GM23338 (cell line): Measurements from ENCODE around the gene TAOK3. TPM values are rescaled to one million over a fixed set of nuclear protein-coding genes. Genes with fewer than 3 reads are reported as not detected.

Source experiments
- ATAC-seq: fragments of 200-7000 bp; cut with Tn5 transposase; 3 replicates; pipeline ENCODE4 v1.9.1; 2020
- DNase-seq: peaks from one replicate; pipeline ENCODE4 v3.0.0-alpha.2; 2015; ENCODE audit warnings: low spot score
- H2AFZ ChIP-seq: fragments of 200-600 bp; sonication (generic); 2 replicates; pipeline ENCODE4 v1.8.0; 2016; ENCODE audit warnings: antibody characterized with exemption, mild to moderate bottlenecking, moderate library complexity
- H3F3A ChIP-seq: fragments of 200-600 bp; sonication (generic); replicated peaks from 2 replicates; pipeline ENCODE4 v1.8.0; 2017; ENCODE audit warnings: antibody characterized with exemption, mixed run types, low read depth
- H3K27ac ChIP-seq: fragments of 200-600 bp; sonication (generic); 2 replicates; pipeline ENCODE4 v1.6.1; 2016; ENCODE audit warnings: low read depth
- H3K27me3 ChIP-seq: fragments of 200-600 bp; sonication (generic); 2 replicates; pipeline ENCODE4 v1.8.0; 2016; ENCODE audit warnings: mild to moderate bottlenecking, mixed run types, moderate library complexity; ENCODE audit not compliant: insufficient read depth
- H3K36me3 ChIP-seq: fragments of 200-600 bp; sonication (generic); 2 replicates; pipeline ENCODE4 v1.8.0; 2016; ENCODE audit warnings: mild to moderate bottlenecking; ENCODE audit not compliant: insufficient read depth
- H3K4me1 ChIP-seq: fragments of 200-600 bp; sonication (generic); 2 replicates; pipeline ENCODE4 v1.8.0; 2016; ENCODE audit warnings: mild to moderate bottlenecking, moderate library complexity; ENCODE audit not compliant: insufficient read depth
- H3K4me2 ChIP-seq: fragments of 200-600 bp; sonication (generic); 2 replicates; pipeline ENCODE4 v1.7.1; 2017; ENCODE audit warnings: mixed run types
- H3K4me3 ChIP-seq: fragments of 200-600 bp; sonication (generic); 2 replicates; pipeline ENCODE4 v1.6.1; 2016; ENCODE audit warnings: mixed run types
- H3K79me2 ChIP-seq: fragments of 200-600 bp; sonication (generic); replicated peaks from 2 replicates; pipeline ENCODE4 v1.8.0; 2017; ENCODE audit warnings: mild to moderate bottlenecking; ENCODE audit not compliant: insufficient read depth
- H3K9me2 ChIP-seq: fragments of 200-600 bp; sonication (generic); 2 replicates; pipeline ENCODE4 v1.8.0; 2017; ENCODE audit not compliant: insufficient read depth
- H4K20me1 ChIP-seq: fragments of 200-600 bp; sonication (generic); replicated peaks from 2 replicates; pipeline ENCODE4 v1.8.0; 2017; ENCODE audit warnings: mild to moderate bottlenecking; ENCODE audit not compliant: insufficient read depth
- H3K27ac Mint-ChIP-seq: 2 replicates; pipeline ENCODE4 v1.8.0; 2020; ENCODE audit warnings: inconsistent platforms, mild to moderate bottlenecking, moderate library complexity, mixed read lengths
- H3K27me3 Mint-ChIP-seq: 3 replicates; pipeline ENCODE4 v1.8.0; 2022; ENCODE audit warnings: low read depth, mild to moderate bottlenecking, moderate library complexity, mixed read lengths, inconsistent platforms; ENCODE audit not compliant: insufficient read depth, poor library complexity
- H3K36me3 Mint-ChIP-seq: 3 replicates; pipeline ENCODE4 v1.8.0; 2021; ENCODE audit warnings: low read depth, mild to moderate bottlenecking, inconsistent platforms, moderate library complexity, mixed read lengths
- H3K4me1 Mint-ChIP-seq: 3 replicates; pipeline ENCODE4 v1.8.0; 2020; ENCODE audit warnings: mild to moderate bottlenecking, inconsistent platforms, mixed read lengths
- H3K4me3 Mint-ChIP-seq: 3 replicates; pipeline ENCODE4 v1.8.0; 2021; ENCODE audit warnings: moderate library complexity, mild to moderate bottlenecking, inconsistent platforms, mixed read lengths
- H3K9me3 Mint-ChIP-seq: 3 replicates; pipeline ENCODE4 v1.8.0; 2020; ENCODE audit warnings: moderate library complexity, mild to moderate bottlenecking, inconsistent platforms, mixed read lengths
- CREB1 ChIP-seq: fragments of 250-450 bp; sonication (Bioruptor Pico); IDR thresholded peaks from 2 replicates; pipeline ENCODE4 v1.5.0; 2020; ENCODE audit warnings: low read depth, mild to moderate bottlenecking, moderate library complexity
- ETS1 ChIP-seq: IDR thresholded peaks from 2 replicates; pipeline ENCODE4 v1.6.1; 2016; ENCODE audit warnings: antibody characterized with exemption
- EZH2 ChIP-seq: fragments of 200-600 bp; sonication (generic); IDR thresholded peaks from one replicate; pipeline ENCODE4 v1.8.0; 2017; ENCODE audit warnings: antibody characterized with exemption, mild to moderate bottlenecking, low read depth; ENCODE audit not compliant: unreplicated experiment
- EZH2phosphoT487 ChIP-seq: fragments of 200-600 bp; sonication (generic); IDR thresholded peaks from one replicate; pipeline ENCODE4 v1.8.1; 2018; ENCODE audit warnings: antibody characterized with exemption; ENCODE audit not compliant: unreplicated experiment
- JUNB ChIP-seq: IDR thresholded peaks from one replicate; pipeline ENCODE4 v1.6.1; 2016; ENCODE audit warnings: antibody characterized with exemption; ENCODE audit not compliant: unreplicated experiment
- NANOG ChIP-seq: IDR thresholded peaks from 2 replicates; pipeline ENCODE4 v1.6.1; 2016; ENCODE audit warnings: antibody characterized with exemption, borderline replicate concordance
- POLR2AphosphoS5 ChIP-seq: IDR thresholded peaks from 2 replicates; pipeline ENCODE4 v1.6.1; 2016; ENCODE audit warnings: antibody characterized with exemption, low read depth
- REST ChIP-seq: IDR thresholded peaks from one replicate; pipeline ENCODE4 v1.6.1; 2018; ENCODE audit warnings: antibody characterized with exemption; ENCODE audit not compliant: unreplicated experiment
- STAT1 ChIP-seq: IDR thresholded peaks from one replicate; pipeline ENCODE4 v1.6.1; 2016; ENCODE audit warnings: antibody characterized with exemption; ENCODE audit not compliant: unreplicated experiment
- ZNF114 ChIP-seq: fragments of 250-450 bp; sonication (Bioruptor Pico); IDR thresholded peaks from 2 replicates; pipeline ENCODE4 v1.5.0; 2020; ENCODE audit warnings: mild to moderate bottlenecking, moderate library complexity
- ZNF331 ChIP-seq: fragments of 250-450 bp; sonication (Bioruptor Pico); IDR thresholded peaks from 2 replicates; pipeline ENCODE4 v1.5.0; 2020; ENCODE audit warnings: low read depth, mild to moderate bottlenecking, moderate library complexity
- polyA plus RNA-seq: library from polyadenylated mRNA; unstranded; fragments of >200 nt; fragmentation: Nextera tagmentation; extraction: Ambion mirVana; gene quantifications from 2 replicates; pipeline ENCODE4 v1.2.1, GENCODE V29; 2016
- total RNA-seq: library from RNA; depleted of rRNA; stranded (reverse); fragments of >200 nt; shearing (Covaris generic); gene quantifications from 2 replicates; pipeline ENCODE4 v1.2.3, GENCODE V29; 2014
- TF ChIP-seq, protein P1 (sequence below): fragments of 250-450 bp; sonication (Bioruptor Pico); IDR thresholded peaks from 2 replicates; pipeline ENCODE4 v1.5.0; 2020; ENCODE audit warnings: mild to moderate bottlenecking, moderate library complexity
- TF ChIP-seq, protein P2 (sequence below), 2 experiments: fragments of 200-600 bp in 1 of 2; sonication (generic) in 1 of 2; conservative IDR thresholded peaks; 2 replicates each; pipeline versions ENCODE4 v1.5.1 to v1.6.1; 2016 to 2017; ENCODE audit warnings: antibody characterized with exemption in 2 of 2, low read depth in 2 of 2, mild to moderate bottlenecking in 2 of 2, moderate library complexity in 1 of 2

TAOK3 gene
- total and polyA plus RNA-seq, 2 experiments from 2014 or later = 7.6 to 20.4 TPM

DNA sequence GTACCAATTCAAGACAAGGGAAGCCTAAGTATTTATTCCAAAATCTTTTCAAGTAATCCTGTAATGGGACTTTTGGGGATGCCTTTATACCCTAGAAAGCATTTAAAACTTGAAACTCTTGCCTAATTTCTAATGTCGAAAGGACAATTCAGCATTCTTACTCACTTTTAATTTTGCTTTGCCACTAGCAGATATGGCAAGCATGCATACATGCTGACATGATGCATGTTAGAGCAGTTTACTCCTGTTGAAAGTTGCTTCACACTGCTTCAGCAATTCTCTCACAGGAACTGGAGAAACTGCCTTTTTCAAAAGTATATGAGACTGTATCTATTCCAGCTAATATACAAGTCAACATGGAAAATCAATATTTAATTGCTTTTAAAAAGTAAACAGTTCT lies 79.9 kb downstream of the TAOK3 start:
- Histone ChIP-seq H3K4me1 (no peaks in the 10 kb centered on the region), H3K4me2 (no peak overlapping the region), H3K4me3 (no peak overlapping the region), H2AFZ (no peak overlapping the region), H3K27me3 (no peaks in the 10 kb centered on the region), H3K36me3 (no peaks in the 10 kb centered on the region), H3K79me2 (no peaks in the 10 kb centered on the region), H3K9me2 (no peaks in the 10 kb centered on the region), H4K20me1 (no peaks in the 10 kb centered on the region), H3F3A (no peaks in the 10 kb centered on the region), H3K27ac (no peak overlapping the region)
- DNase-seq = no peak
- no peak for ATAC-seq
- no peak overlapping the region for H3K4me3 Mint-ChIP-seq
- no peaks in the 10 kb centered on the region for H3K27me3 Mint-ChIP-seq
- no peak overlapping the region for H3K27ac Mint-ChIP-seq
- H3K4me1 Mint-ChIP-seq = peaks cover under 1% of the 10 kb centered on the region; the same call in 1 of the 3 replicates
- TF ChIP-seq, protein P1, sequence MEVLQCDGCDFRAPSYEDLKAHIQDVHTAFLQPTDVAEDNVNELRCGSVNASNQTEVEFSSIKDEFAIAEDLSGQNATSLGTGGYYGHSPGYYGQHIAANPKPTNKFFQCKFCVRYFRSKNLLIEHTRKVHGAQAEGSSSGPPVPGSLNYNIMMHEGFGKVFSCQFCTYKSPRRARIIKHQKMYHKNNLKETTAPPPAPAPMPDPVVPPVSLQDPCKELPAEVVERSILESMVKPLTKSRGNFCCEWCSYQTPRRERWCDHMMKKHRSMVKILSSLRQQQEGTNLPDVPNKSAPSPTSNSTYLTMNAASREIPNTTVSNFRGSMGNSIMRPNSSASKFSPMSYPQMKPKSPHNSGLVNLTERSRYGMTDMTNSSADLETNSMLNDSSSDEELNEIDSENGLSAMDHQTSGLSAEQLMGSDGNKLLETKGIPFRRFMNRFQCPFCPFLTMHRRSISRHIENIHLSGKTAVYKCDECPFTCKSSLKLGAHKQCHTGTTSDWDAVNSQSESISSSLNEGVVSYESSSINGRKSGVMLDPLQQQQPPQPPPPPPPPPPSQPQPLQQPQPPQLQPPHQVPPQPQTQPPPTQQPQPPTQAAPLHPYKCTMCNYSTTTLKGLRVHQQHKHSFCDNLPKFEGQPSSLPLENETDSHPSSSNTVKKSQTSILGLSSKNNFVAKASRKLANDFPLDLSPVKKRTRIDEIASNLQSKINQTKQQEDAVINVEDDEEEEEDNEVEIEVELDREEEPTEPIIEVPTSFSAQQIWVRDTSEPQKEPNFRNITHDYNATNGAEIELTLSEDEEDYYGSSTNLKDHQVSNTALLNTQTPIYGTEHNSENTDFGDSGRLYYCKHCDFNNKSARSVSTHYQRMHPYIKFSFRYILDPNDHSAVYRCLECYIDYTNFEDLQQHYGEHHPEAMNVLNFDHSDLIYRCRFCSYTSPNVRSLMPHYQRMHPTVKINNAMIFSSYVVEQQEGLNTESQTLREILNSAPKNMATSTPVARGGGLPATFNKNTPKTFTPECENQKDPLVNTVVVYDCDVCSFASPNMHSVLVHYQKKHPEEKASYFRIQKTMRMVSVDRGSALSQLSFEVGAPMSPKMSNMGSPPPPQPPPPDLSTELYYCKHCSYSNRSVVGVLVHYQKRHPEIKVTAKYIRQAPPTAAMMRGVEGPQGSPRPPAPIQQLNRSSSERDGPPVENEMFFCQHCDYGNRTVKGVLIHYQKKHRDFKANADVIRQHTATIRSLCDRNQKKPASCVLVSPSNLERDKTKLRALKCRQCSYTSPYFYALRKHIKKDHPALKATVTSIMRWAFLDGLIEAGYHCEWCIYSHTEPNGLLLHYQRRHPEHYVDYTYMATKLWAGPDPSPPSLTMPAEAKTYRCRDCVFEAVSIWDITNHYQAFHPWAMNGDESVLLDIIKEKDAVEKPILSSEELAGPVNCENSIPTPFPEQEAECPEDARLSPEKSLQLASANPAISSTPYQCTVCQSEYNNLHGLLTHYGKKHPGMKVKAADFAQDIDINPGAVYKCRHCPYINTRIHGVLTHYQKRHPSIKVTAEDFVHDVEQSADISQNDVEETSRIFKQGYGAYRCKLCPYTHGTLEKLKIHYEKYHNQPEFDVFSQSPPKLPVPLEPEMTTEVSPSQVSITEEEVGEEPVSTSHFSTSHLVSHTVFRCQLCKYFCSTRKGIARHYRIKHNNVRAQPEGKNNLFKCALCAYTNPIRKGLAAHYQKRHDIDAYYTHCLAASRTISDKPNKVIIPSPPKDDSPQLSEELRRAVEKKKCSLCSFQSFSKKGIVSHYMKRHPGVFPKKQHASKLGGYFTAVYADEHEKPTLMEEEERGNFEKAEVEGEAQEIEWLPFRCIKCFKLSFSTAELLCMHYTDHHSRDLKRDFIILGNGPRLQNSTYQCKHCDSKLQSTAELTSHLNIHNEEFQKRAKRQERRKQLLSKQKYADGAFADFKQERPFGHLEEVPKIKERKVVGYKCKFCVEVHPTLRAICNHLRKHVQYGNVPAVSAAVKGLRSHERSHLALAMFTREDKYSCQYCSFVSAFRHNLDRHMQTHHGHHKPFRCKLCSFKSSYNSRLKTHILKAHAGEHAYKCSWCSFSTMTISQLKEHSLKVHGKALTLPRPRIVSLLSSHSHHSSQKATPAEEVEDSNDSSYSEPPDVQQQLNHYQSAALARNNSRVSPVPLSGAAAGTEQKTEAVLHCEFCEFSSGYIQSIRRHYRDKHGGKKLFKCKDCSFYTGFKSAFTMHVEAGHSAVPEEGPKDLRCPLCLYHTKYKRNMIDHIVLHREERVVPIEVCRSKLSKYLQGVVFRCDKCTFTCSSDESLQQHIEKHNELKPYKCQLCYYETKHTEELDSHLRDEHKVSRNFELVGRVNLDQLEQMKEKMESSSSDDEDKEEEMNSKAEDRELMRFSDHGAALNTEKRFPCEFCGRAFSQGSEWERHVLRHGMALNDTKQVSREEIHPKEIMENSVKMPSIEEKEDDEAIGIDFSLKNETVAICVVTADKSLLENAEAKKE (CRISPR knock-in tag) = no peak
- TF ChIP-seq POLR2AphosphoS5 (no peak), ZNF331 (no peak), JUNB (no peak), NANOG (no peak), REST (no peak), CREB1 (no peak), EZH2phosphoT487 (no peak), STAT1 (no peak), ETS1 (no peak), EZH2 (no peak), ZNF114 (CRISPR knock-in tag) (no peak)
- TF ChIP-seq, protein P2, sequence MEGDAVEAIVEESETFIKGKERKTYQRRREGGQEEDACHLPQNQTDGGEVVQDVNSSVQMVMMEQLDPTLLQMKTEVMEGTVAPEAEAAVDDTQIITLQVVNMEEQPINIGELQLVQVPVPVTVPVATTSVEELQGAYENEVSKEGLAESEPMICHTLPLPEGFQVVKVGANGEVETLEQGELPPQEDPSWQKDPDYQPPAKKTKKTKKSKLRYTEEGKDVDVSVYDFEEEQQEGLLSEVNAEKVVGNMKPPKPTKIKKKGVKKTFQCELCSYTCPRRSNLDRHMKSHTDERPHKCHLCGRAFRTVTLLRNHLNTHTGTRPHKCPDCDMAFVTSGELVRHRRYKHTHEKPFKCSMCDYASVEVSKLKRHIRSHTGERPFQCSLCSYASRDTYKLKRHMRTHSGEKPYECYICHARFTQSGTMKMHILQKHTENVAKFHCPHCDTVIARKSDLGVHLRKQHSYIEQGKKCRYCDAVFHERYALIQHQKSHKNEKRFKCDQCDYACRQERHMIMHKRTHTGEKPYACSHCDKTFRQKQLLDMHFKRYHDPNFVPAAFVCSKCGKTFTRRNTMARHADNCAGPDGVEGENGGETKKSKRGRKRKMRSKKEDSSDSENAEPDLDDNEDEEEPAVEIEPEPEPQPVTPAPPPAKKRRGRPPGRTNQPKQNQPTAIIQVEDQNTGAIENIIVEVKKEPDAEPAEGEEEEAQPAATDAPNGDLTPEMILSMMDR (conservative IDR thresholded peaks at IDR 0.05; ENCODE audit: low read depth in 2 of 2) = no peak
- no peaks in the 10 kb centered on the region for H3K36me3 Mint-ChIP-seq
- no peaks in the 10 kb centered on the region for H3K9me3 Mint-ChIP-seq
